Transverse colon (tissue), 4 donors: Measurements from ENCODE around the gene B4GALNT4. TPM values are rescaled to one million over a fixed set of nuclear protein-coding genes. Genes with fewer than 3 reads are reported as not detected.

Source experiments
- DNase-seq: peaks from one replicate; pipeline ENCODE4 v3.0.0-alpha.2; 2019
- H3K27ac ChIP-seq, 4 donors: fragments of 200-600 bp; sonication (generic); 2 replicates each; pipeline ENCODE4 v1.5.1; 2016 to 2018; ENCODE audit warnings: inconsistent platforms in 4 of 4
- H3K27me3 ChIP-seq: fragments of 200-600 bp; sonication (generic); 2 replicates; pipeline ENCODE4 v1.5.1; 2017; ENCODE audit warnings: inconsistent platforms
- H3K36me3 ChIP-seq, 4 donors: fragments of 200-600 bp; sonication (generic); 2 replicates each; pipeline ENCODE4 v1.5.1; 2017 to 2019; ENCODE audit warnings: inconsistent platforms in 4 of 4
- H3K4me1 ChIP-seq, 4 donors: fragments of 200-600 bp; sonication (generic); 2 replicates each; pipeline ENCODE4 v1.5.1; 2017 to 2020; ENCODE audit warnings: inconsistent platforms in 4 of 4
- H3K4me3 ChIP-seq, 4 donors: fragments of 200-600 bp; sonication (generic); 1 replicate in 1 of 4; 2 replicates in 3 of 4; pipeline versions ENCODE4 v1.5.1 to v1.6.1; 2017 to 2019; ENCODE audit warnings: inconsistent platforms in 4 of 4
- H3K9me3 ChIP-seq, 2 donors: fragments of 200-600 bp; sonication (generic); 2 replicates each; pipeline ENCODE4 v1.5.1; 2017 to 2019; ENCODE audit warnings: inconsistent platforms in 2 of 2
- CTCF ChIP-seq, 5 experiments: fragments of 200-600 bp in 3 of 5; fragments of 450-650 bp in 2 of 5; sonication (generic) in 3 of 5; IDR thresholded peaks; 1 replicate in 2 of 5; 2 replicates in 3 of 5; pipeline ENCODE4 v1.5.1; 2016 to 2017; ENCODE audit warnings: antibody characterized with exemption in 5 of 5, inconsistent platforms in 3 of 5, mild to moderate bottlenecking in 2 of 5, moderate library complexity in 1 of 5
- EP300 ChIP-seq: sonication (generic); formaldehyde crosslinking; IDR thresholded peaks from one replicate; pipeline ENCODE4 v1.6.1; 2017; ENCODE audit warnings: antibody characterized with exemption, low read depth
- POLR2A ChIP-seq: fragments of 450-650 bp; IDR thresholded peaks from one replicate; pipeline ENCODE4 v1.6.1; 2016; ENCODE audit warnings: antibody characterized with exemption, mild to moderate bottlenecking, moderate library complexity
- POLR2AphosphoS5 ChIP-seq, 3 donors: sonication (generic); formaldehyde crosslinking; IDR thresholded peaks; one replicate each; pipeline ENCODE4 v1.6.1; 2016; ENCODE audit warnings: antibody characterized with exemption in 3 of 3
- WGBS, 2 donors: methylation state at CpG; one replicate each; pipeline ENCODE4 v1.1.5; 2018; ENCODE audit warnings: low coverage in 1 of 2; 5-methylcytosine and 5-hydroxymethylcytosine counted together
- in situ Hi-C, 4 donors: fragments of 200-750 bp; cut with MboI; loops; one replicate each; pipeline versions ENCODE4 v1.15.0 to v1.15.1; 2017; ENCODE audit warnings: low sequenced_read_pairs in 3 of 4, low pct_ligation_motif_present in 1 of 4, low pct_unique_long_range_greater_than_20kb in 1 of 4
- intact Hi-C: fragments of 100-400 bp; cut with DNase I; formaldehyde crosslinking; loops from one replicate; pipeline ENCODE4 v1.15.1; 2023; ENCODE audit warnings: low total_unique reads
- total RNA-seq, 4 donors: library from RNA; depleted of rRNA; stranded (reverse); fragments of >200 nt; gene quantifications; one replicate each; pipeline ENCODE4 v1.1.0, GENCODE V29; 2016

Gene B4GALNT4
- total RNA-seq, 4 donors from 2014 or later = 0.82 to 3.0 (median 1.3) TPM; not detected in 1

- no peak for DNase-seq
- Histone ChIP-seq H3K36me3 (no peaks in the 10 kb centered on the region), H3K4me3 (no peak overlapping the region), H3K27me3 (peaks cover 50% of the 10 kb centered on the region), H3K9me3 (no peaks in the 10 kb centered on the region), H3K4me1 (peaks cover 0 to 10% (median 8%) of the 10 kb centered on the region in 4 donors), H3K27ac (no peak overlapping the region)
- TF ChIP-seq POLR2A (no peak), POLR2AphosphoS5 (IDR thresholded peaks at IDR 0.05) (no peak), CTCF (IDR thresholded peaks at IDR 0.05) (no peak), EP300 (no peak)
- in situ Hi-C loops (no loop called here), intact Hi-C loops (loop anchor here (10.0 kb wide), 1 partner anchor 74 kb away; the partner anchor contains the start of gene ANO9)
- 53% methylated on average over 13 of the region's 42 CpGs; no CpG with 5 or more reads in 1 of the 2 donors for WGBS, 2 donors
Measured at GRCh38 chr11:370070-370941, 1.0 kb downstream of the B4GALNT4 start.

GRCh38 chr11:371051-371450 lies 1.8 kb downstream of the B4GALNT4 start:
- no peaks in the 10 kb centered on the region for H3K36me3 ChIP-seq
- peaks cover 43% of the 10 kb centered on the region for H3K27me3 ChIP-seq
- no peak overlapping the region for H3K27ac ChIP-seq
- in situ Hi-C loops (no loop called here), intact Hi-C loops (loop anchor here (10.0 kb wide), 1 partner anchor 74 kb away; the partner anchor contains the start of gene ANO9)
- DNase-seq = no peak
- H3K9me3 ChIP-seq = no peaks in the 10 kb centered on the region
- peaks cover 0 to 10% (median 8%) of the 10 kb centered on the region in 4 donors for H3K4me1 ChIP-seq
- WGBS, 2 donors = 88% methylated on average over 5 of the region's 5 CpGs; no CpG with 5 or more reads in 1 of the 2 donors
- H3K4me3 ChIP-seq = no peak overlapping the region
- TF ChIP-seq EP300 = no peak
- no peak for TF ChIP-seq POLR2A
- TF ChIP-seq CTCF (IDR thresholded peaks at IDR 0.05) = no peak

GRCh38 chr11:371716-372590 lies 2.7 kb downstream of the B4GALNT4 start:
- Histone ChIP-seq H3K9me3 (no peaks in the 10 kb centered on the region), H3K4me3 (no peak overlapping the region), H3K27ac (no peak overlapping the region), H3K36me3 (no peaks in the 10 kb centered on the region), H3K27me3 (peaks cover 36% of the 10 kb centered on the region), H3K4me1 (peaks cover 0 to 10% (median 8%) of the 10 kb centered on the region in 4 donors)
- intact Hi-C loops (loop anchor here (10.0 kb wide), 1 partner anchor 73 kb away; the partner anchor contains the start of gene ANO9), in situ Hi-C loops (no loop called here)
- WGBS, 2 donors = 84 to 100% methylated on average over 1 to 19 of the region's 19 CpGs
- no peak for DNase-seq
- TF ChIP-seq POLR2AphosphoS5 (IDR thresholded peaks at IDR 0.05) = no peak

- Histone ChIP-seq H3K36me3 (no peaks in the 10 kb centered on the region), H3K4me1 (peaks cover 0 to 9% (median 8%) of the 10 kb centered on the region in 4 donors), H3K27me3 (peaks cover 25% of the 10 kb centered on the region), H3K4me3 (no peak overlapping the region), H3K9me3 (no peaks in the 10 kb centered on the region), H3K27ac (no peak overlapping the region)
- intact Hi-C loops (loop anchor here (10.0 kb wide), 1 partner anchor 72 kb away; the partner anchor contains the start of gene ANO9), in situ Hi-C loops (no loop called here)
- TF ChIP-seq POLR2AphosphoS5 (IDR thresholded peaks at IDR 0.05) (no peak), CTCF (IDR thresholded peaks at IDR 0.05) (no peak), POLR2A (no peak), EP300 (no peak)
- 40 to 83% methylated on average over 1 to 34 of the region's 41 CpGs for WGBS, 2 donors
- DNase-seq = no peak
Measured at GRCh38 chr11:372809-373715, 3.8 kb downstream of the B4GALNT4 start.
